ENCODE results near the gene KIF20A.
"Not testable (repeated sequence)": the region's sequence is repeated elsewhere in the genome, so short reads cannot be mapped to it uniquely, and the experiment has no call there.

The KIF20A gene

DNA sequence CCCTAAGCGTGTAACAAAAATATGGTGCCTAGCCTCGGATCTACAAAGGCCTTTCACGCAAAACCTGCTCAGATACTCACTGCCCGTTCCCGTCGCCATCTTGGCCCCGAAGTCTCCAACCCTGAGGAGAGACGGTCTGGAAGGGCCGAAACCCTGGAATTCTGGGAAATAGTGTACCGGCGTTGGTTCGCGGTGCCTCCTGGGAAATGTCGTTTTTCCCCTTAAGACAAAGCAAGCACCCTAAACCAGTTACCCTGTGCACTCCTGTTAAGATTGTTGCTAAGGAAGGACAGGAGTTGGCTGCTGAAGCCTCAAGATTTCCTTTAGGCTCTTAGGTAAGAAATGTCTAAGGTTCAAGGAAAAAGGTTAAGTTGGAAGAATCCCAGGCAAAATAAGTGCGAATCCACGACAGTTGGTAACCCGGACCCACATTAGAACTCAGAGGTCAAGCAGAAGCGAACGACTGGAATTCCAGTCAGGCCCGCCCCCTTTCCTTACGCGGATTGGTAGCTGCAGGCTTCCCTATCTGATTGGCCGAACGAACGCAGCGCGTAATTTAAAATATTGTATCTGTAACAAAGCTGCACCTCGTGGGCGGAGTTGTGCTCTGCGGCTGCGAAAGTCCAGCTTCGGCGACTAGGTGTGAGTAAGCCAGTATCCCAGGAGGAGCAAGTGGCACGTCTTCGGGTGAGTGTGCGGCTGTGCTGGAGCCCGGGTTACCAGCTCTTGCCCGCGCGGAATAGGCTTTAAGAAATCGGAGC, at the start of gene KIF20A, which contains the start of gene BRD8:
KIF20A (plus strand) TSS at position 597 of the 761 bp plus-strand sequence. CDS start 569 bp downstream, outside the sequence.
BRD8 (minus strand) TSS at position 115 of the 761 bp plus-strand sequence; CDS start at position 99, 16 bp downstream.
- DNase-seq (ENCODE audit: low read depth), result peak; percentile 67

DNA sequence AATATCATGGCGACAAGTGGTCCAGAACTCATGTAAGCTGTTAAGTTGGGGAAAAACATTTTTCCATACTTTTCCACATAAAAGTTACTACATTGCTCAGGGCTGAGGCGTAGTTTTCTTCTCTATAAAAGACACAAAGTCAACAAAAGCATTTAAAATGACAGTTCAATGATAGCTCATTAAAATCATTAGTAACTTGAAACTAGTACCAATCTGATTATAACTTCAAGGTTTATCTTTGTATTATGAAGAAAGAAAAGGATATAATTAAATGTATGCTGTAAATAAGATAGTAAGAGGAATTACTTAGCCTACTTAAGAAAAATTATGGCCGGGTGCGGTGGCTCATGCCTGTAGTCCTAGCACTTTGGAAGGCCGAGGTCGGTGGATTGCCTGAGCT, 49.6 kb upstream of the KIF20A start:
- no peak for DNase-seq (ENCODE audit: low read depth)

- DNase-seq (ENCODE audit: low read depth), result no peak
Measured at GRCh38 chr5:138132543-138132942, 46.4 kb upstream of the KIF20A start.

DNA sequence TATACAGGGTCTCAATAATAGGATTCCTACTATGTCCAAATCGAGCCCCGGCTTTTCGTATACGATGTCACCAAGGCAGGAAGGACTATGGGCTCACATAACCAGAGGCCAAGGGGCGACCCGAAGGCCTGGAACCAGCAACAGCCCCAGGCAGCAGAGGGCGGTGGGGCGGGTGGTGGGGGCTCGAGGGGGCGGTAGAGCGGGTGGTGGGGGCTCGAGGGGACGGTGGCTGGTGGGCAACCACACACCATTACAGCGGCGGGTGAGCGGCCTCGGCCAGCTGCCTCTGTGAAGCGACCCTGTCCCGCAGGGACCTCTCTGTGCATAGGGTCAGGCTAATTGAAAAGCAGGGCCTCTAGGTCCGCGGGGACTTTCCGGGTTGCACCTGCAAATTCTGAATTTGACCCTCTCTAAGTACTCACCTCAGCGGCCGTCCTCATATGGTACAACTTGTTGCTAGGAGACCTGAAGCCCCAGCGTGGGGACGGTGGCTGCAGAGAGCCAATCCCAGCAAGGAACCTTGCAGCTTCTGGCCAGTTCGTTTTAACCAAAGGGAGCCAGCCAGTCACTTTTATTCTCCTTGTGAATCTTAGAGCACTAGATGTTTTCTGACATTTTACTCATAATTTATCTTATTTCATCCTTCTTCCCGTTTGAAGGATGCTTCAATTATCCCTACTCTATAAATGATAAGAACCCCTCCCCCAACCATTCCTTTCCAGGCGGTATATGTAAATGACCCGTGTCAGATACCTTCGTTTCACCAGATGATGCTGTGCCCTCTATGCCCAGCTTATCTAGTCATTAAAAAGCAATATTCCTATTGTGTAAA, 39.7 kb upstream of the KIF20A start, which contains the start of gene NME5:
NME5 (minus strand) TSS at position 480 of the 832 bp plus-strand sequence. CDS start 648 bp downstream, outside the sequence.
- no peak for DNase-seq (ENCODE audit: low read depth)

DNA sequence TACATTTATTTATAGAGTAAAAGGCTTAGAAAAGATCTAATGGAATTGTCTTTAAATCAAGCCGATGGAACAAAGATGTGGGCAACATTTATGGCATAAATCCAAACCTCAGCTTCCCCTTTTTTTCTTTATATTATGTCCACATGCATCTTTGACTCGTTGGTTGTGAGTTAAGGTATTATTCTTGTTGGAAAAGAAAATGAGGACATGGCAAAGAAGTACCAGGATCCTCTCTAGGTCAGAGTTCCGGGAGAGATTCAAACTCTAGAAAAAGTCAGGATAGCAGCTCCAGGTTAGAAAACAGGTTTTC, 39.2 kb upstream of the KIF20A start:
- DNase-seq (ENCODE audit: low read depth), result no peak

GRCh38 chr5:138140268-138140667, 38.6 kb upstream of the KIF20A start:
- no peak for DNase-seq (ENCODE audit: low read depth)

GRCh38 chr5:138141734-138142133, 37.2 kb upstream of the KIF20A start:
- no peak for DNase-seq (ENCODE audit: low read depth)

DNA sequence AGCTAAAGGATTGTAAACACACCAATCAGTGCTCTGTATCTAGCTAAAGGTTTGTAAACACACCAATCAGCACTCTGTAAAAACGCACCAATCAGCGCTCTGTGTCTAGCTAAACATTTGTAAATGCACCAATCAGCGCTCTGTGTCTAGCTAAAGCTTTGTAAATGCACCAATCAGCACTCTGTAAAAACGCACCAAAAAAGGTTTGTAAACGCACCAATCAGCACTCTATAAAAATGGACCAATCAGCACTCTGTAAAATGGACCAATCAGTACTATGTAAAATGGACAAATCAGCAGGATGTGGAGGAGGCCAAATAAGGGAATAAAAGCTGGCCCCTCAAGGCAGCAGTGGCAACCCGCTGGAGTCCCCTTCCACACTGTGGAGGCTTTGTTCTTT, 35.3 kb upstream of the KIF20A start:
- not testable (repeated sequence) for DNase-seq (ENCODE audit: low read depth)

GRCh38 chr5:138148811-138149210, 30.1 kb upstream of the KIF20A start:
- DNase-seq (ENCODE audit: low read depth), result no peak

GRCh38 chr5:138149530-138149929, 29.4 kb upstream of the KIF20A start:
- DNase-seq (ENCODE audit: low read depth), result no peak

GRCh38 chr5:138155977-138156376, 22.9 kb upstream of the KIF20A start:
- not testable (repeated sequence) for DNase-seq (ENCODE audit: low read depth)

DNA sequence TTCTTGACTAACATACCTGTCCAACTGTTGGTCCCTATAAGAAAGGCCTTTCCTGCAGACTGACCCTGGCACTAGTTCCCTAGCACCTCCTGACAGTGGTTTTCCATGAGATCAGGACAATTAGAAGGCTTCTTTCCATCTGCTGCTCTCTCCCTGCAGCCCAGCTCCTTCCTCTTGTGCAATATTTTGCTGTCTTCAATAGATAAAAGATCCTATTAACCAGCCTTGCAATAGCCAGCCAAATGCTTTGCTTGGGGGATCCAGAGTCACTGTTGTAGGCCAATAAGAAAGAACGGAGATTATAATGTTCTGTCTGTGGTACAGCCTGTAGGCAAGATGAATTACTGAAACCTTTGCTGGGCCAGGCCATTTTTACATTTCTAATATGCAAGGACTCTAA, 21.3 kb upstream of the KIF20A start:
- no peak for DNase-seq (ENCODE audit: low read depth)

- DNase-seq (ENCODE audit: low read depth), result no peak
Measured at GRCh38 chr5:138159666-138160065, 19.2 kb upstream of the KIF20A start.

DNA sequence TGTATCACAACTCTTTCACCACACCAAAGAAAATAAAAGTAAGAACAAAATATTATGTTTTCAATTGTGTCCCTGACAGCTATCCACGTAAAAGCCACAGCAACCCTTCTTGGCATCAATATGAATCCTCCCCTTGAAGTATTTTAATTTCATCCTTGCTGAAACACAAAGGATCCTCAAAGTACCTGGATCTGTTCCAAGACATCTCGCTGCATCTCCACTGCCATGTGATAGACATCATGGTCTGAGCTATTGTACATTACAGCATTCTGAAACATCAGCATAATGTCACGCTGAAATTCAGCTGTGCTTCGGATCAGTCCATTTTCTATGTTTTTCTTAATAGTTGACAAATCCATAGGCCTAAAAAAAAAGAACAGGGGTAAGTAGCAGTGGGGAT, 18.2 kb upstream of the KIF20A start:
- no peak for DNase-seq (ENCODE audit: low read depth)

- no peak for DNase-seq (ENCODE audit: low read depth)
Measured at GRCh38 chr5:138163721-138164120, 15.2 kb upstream of the KIF20A start.

DNA sequence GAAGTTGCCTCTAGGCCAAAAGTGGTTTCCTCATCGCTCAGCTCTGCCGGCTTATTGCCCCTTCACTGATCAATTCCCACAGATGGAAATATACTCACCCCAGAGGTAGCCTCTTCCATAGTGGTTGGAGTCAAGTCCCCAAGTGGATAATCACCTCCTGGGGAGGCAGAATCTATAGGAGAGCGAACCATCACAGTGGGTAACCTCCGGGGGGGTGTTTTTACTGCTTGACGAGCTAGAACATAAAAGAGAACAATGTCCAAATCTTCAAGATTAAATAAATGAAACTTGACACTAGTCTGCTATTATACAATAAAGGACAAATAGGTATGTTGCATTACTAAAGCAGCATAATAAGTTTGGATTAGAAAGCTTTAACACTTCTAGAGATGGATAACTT, 9.8 kb upstream of the KIF20A start:
- DNase-seq (ENCODE audit: low read depth), result no peak

- DNase-seq (ENCODE audit: low read depth), result no peak
Measured at GRCh38 chr5:138170299-138170698, 8.6 kb upstream of the KIF20A start.

DNA sequence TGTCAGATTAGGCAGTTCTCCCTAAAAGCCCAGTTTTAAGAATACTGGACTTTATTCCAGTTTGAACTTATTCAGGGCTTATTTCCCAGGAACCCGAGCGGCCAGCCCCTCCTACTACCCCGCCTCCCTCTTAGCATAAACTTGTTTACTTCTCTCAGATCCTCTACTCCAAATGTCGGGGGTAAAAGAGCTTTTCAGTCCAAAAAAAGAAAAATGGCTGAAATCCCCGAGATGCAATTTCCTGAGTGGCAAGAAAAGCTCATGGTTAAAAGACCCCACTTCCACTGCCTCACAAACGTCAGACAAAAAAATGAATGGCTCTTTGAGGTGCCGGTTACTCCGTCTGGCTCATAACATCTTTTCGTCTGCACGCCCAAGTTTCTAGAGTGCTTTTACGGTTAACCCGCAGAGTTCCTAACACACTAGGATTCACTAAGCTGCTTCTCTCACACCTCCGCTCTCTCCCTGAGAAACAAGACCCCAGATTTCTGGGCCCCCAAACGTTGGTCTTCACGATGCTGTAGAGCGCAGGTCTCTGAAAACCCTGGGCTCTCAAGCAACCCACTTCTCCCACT, 884 bp upstream of the KIF20A start:
- DNase-seq (ENCODE audit: low read depth), result no peak

DNA sequence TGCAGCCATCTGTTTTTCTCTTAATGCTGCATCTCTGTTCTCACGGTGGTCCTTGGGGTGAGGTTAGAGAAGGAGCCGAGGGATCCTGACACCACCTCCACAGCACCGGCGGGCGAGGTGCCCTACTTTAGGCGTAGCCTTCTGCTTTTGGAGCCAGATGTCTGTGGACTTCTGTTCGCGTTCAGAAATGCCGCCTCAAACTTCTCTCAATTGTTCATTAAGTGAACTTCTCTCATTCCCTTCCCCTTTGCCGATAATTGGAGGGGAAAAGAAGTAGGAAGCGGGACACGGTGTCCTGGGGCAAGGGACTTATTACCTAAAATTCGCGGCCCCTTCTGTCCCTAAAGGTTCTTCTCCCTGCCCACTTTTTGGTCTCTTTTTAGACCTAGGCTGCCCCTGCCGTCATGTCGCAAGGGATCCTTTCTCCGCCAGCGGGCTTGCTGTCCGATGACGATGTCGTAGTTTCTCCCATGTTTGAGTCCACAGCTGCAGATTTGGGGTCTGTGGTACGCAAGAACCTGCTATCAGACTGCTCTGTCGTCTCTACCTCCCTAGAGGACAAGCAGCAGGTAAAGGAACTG, 455 bp downstream of the KIF20A start:
- no peak for DNase-seq (ENCODE audit: low read depth)

DNA sequence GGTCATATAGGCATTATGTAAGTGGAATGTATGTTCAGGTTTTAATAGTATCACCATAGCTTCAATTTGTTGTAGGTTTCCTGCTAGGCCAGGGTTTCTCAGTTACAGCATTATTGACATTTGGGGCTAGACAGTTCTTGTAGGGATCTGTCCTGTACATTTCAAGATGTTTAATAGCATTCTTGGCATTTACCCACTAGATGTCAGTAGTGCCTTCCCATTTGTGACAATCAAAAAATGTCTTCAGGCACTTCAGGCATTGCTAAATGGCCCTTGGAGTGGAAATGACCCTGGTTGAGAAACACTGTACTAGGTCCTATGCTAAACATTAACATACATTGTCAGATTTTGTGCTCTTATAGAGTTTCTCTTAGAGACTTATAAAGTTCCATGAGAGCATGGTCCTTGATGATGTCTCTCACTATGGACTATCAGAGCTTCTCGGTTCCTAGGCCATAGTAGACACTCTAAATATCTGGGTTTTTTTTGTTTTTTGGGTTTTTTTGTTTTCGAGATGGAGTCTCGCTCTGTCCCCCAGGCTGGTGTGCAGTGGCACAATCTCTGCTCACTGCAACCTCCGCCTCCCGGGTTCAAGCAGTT, 1.4 kb downstream of the KIF20A start:
- DNase-seq (ENCODE audit: low read depth), result no peak

DNA sequence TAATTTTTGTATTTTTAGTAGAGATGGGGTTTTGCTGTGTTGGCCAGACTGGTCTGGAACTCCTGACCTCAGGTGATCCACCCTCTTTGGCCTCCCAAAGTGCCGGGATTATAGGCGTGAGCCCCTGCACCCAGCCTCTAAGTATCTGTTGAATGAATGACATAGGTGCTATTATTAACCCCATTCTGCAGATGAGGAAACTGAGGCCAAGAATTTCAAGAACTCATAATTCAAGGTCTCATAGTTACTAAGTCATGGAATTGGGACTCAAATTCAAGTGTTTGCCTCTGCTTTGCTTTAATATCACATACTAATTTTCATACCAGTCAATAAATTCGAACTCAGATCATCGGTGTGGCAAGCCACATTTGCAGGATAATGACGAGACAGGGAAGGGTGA, 1.9 kb downstream of the KIF20A start:
- no peak for DNase-seq (ENCODE audit: low read depth)

- no peak for DNase-seq (ENCODE audit: low read depth)
Measured at GRCh38 chr5:138182808-138183207, 3.9 kb downstream of the KIF20A start.
